ENCODE data around the gene TRAF4. TPM values are rescaled to one million over a fixed set of nuclear protein-coding genes. Genes with fewer than 3 reads are reported as not detected.

The TRAF4 gene
- total RNA-seq, 1 experiment from 2014 or later: 127 TPM

- BruUV-seq (replicated peaks): no TSS peak
- peak overlapping the region; percentile 4; the same call in 1 of the 2 replicates for H3K9ac ChIP-seq (ENCODE audit: low read length)
- no peaks in the 10 kb centered on the region for H4K20me1 ChIP-seq (ENCODE audit: insufficient read depth)
- no peaks in the 10 kb centered on the region for H3K9me2 ChIP-seq (ENCODE audit: insufficient read depth)
- TF ChIP-seq SP1 (IDR thresholded peaks at IDR 0.05; ENCODE audit: low read depth): 0 out of 2 replicates have a peak, but pooled peaks have one; percentile 14
- TF ChIP-seq, protein P1, sequence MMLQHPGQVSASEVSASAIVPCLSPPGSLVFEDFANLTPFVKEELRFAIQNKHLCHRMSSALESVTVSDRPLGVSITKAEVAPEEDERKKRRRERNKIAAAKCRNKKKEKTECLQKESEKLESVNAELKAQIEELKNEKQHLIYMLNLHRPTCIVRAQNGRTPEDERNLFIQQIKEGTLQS (IDR thresholded peaks at IDR 0.05): no peak
- H3K9me3 ChIP-seq (ENCODE audit: control insufficient read depth in 1 of 2, insufficient read depth in 1 of 2, low read depth in 1 of 2, low read length in 2 of 2): no peaks in the 10 kb centered on the region
- POLR2A ChIA-PET: interaction anchor here (1.0 to 1.4 kb wide), 2 partner anchors 34 to 41 kb away, joined by 3 to 4 read pairs; partner anchors contain the start of gene RPL23A
- peaks cover 13 to 17% of the 10 kb centered on the region in 2 experiments; a peak in 3 of 4 replicates for H3K36me3 ChIP-seq (ENCODE audit: control insufficient read depth in 1 of 2, insufficient read depth in 2 of 2, low read length in 2 of 2)
- no peak overlapping the region for H3K27ac ChIP-seq (ENCODE audit: low read depth, low read length)
- no peak overlapping the region for H2AFZ ChIP-seq (ENCODE audit: low read depth, low read length, poor library complexity, severe bottlenecking)
- DNase-seq (ENCODE audit: low read depth, low spot score) (no peak), ATAC-seq (peak; percentile 41; the same call in 1 of the 2 replicates)
- RAD21 ChIA-PET (ENCODE audit: low non-redundant PET in 1 of 2, low total read pairs in 2 of 2, uncharacterized antibody in 2 of 2, unreplicated experiment in 2 of 2): interaction anchor here in 1 of 2 experiments (1.1 kb wide), 2 partner anchors 34 kb away, joined by 3 to 6 read pairs; no protein-coding TSS in a partner anchor
- H3K4me3 ChIP-seq (replicated peaks in 1 of 2; ENCODE audit: low read depth in 1 of 2, low read length in 2 of 2): no peak overlapping the region
- CTCF ChIA-PET: interaction anchor here (5.1 to 5.6 kb wide), 3 partner anchors 12 to 118 kb away, joined by 41 to 61 read pairs (median 57); partner anchors contain the start of gene TLCD1
- intact Hi-C loops (cut with micrococcal nuclease): loop anchor here (5.0 to 10.0 kb wide), 2 partner anchors 141 to 354 kb away; partner anchors contain the start of gene DHRS13
- peaks cover 0 to 14% of the 10 kb centered on the region in 2 experiments; a peak in 3 of 4 replicates for H3K4me1 ChIP-seq (ENCODE audit: control insufficient read depth in 1 of 2, insufficient read depth in 2 of 2, low read length in 2 of 2)
- peaks cover 8% of the 10 kb centered on the region; the same call in 1 of the 2 replicates for H3K79me2 ChIP-seq (ENCODE audit: insufficient read depth, low read length)
- H3K27me3 ChIP-seq (ENCODE audit: insufficient read depth, low read length): no peaks in the 10 kb centered on the region
- 0 out of 2 replicates have a peak overlapping the region, but pooled peaks have one; percentile 6 for H3K4me2 ChIP-seq (ENCODE audit: low read length)
Measured at GRCh38 chr17:28760601-28761562, 17.1 kb downstream of the TRAF4 start.

DNA sequence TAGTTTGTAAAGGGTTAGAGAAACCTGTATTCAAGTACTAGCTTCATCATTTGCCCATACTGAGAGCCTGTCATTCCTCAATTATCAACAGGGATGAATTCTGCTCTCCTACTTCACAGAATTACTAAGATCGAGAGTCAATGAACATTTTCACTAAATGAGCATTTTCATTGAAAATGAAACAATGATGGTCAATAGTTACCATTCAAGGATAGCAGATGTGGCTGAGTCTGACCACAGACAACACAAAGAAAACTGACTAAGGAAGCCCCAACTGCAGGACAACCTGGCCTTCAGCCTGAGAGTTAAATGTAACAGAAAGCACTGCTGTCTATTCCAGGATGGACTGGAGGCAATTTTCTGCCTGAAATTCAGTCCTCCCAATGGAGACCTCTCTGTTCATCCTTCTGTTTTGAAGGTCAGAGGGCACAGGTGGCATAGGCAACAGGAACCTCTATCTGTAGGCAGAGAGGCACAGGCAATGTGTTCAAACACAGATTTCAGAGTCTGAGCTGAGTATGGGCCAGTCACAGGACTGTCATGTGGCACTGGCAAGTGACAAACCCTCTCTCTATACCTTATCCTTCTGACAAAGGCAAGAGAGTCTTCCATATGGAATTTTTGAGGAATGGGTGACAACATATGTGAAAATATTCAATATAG is 19.5 kb downstream of the TRAF4 start:
- Histone ChIP-seq H3K4me3 (replicated peaks in 1 of 2; ENCODE audit: low read depth in 1 of 2, low read length in 2 of 2) (no peak overlapping the region), H3K27ac (ENCODE audit: low read depth, low read length) (no peak overlapping the region), H3K79me2 (ENCODE audit: insufficient read depth, low read length) (peaks cover 11% of the 10 kb centered on the region; the same call in 1 of the 2 replicates), H2AFZ (ENCODE audit: low read depth, low read length, poor library complexity, severe bottlenecking) (no peak overlapping the region), H4K20me1 (ENCODE audit: insufficient read depth) (no peaks in the 10 kb centered on the region), H3K9ac (ENCODE audit: low read length) (no peak overlapping the region), H3K36me3 (ENCODE audit: control insufficient read depth in 1 of 2, insufficient read depth in 2 of 2, low read length in 2 of 2) (peaks cover 8 to 23% of the 10 kb centered on the region in 2 experiments; a peak in 3 of 4 replicates), H3K27me3 (ENCODE audit: insufficient read depth, low read length) (no peaks in the 10 kb centered on the region), H3K4me1 (ENCODE audit: control insufficient read depth in 1 of 2, insufficient read depth in 2 of 2, low read length in 2 of 2) (peaks cover 0 to 13% of the 10 kb centered on the region in 2 experiments; a peak in 3 of 4 replicates), H3K4me2 (ENCODE audit: low read length) (no peak overlapping the region), H3K9me2 (ENCODE audit: insufficient read depth) (no peaks in the 10 kb centered on the region), H3K9me3 (ENCODE audit: control insufficient read depth in 1 of 2, insufficient read depth in 1 of 2, low read depth in 1 of 2, low read length in 2 of 2) (no peaks in the 10 kb centered on the region)
- CTCF ChIA-PET: interaction anchor here (0.6 to 5.6 kb wide), 39 partner anchors 9 to 354 kb away, joined by 3 to 61 read pairs (median 4); partner anchors contain the start of genes DHRS13, FAM222B, NEK8 and PHF12
- TF ChIP-seq RAD21 (IDR thresholded peaks at IDR 0.05; ENCODE audit: low read depth) (no peak), SIN3A (IDR thresholded peaks at IDR 0.05; ENCODE audit: low read depth) (0 out of 2 replicates have a peak, but pooled peaks have one; percentile 31)
- RAD21 ChIA-PET (ENCODE audit: low non-redundant PET in 1 of 2, low total read pairs in 2 of 2, uncharacterized antibody in 2 of 2, unreplicated experiment in 2 of 2): interaction anchor here (0.6 to 2.3 kb wide), 12 partner anchors 9 to 116 kb away, joined by 3 to 10 read pairs (median 4); partner anchors contain the start of gene TLCD1 (in 2 of the 2)
- ATAC-seq (peak; percentile 51), DNase-seq (ENCODE audit: low read depth, low spot score) (no peak)
- BruUV-seq (replicated peaks): no TSS peak
- intact Hi-C loops (cut with micrococcal nuclease): loop anchor here (1.0 to 10.0 kb wide), 4 partner anchors 116 to 352 kb away; partner anchors contain the start of gene DHRS13
- POLR2A ChIA-PET: interaction anchor here (0.7 to 1.0 kb wide), 5 partner anchors 12 to 47 kb away, joined by 3 to 6 read pairs (median 4); partner anchors contain the start of gene TLCD1

All from HCT116 (cell line).